ENCODE data around the gene CLDN6.
"Not testable (repeated sequence)": the region's sequence is repeated elsewhere in the genome, so short reads cannot be mapped to it uniquely, and the experiment has no call there.

CLDN6 gene, protein sequence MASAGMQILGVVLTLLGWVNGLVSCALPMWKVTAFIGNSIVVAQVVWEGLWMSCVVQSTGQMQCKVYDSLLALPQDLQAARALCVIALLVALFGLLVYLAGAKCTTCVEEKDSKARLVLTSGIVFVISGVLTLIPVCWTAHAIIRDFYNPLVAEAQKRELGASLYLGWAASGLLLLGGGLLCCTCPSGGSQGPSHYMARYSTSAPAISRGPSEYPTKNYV

DNA sequence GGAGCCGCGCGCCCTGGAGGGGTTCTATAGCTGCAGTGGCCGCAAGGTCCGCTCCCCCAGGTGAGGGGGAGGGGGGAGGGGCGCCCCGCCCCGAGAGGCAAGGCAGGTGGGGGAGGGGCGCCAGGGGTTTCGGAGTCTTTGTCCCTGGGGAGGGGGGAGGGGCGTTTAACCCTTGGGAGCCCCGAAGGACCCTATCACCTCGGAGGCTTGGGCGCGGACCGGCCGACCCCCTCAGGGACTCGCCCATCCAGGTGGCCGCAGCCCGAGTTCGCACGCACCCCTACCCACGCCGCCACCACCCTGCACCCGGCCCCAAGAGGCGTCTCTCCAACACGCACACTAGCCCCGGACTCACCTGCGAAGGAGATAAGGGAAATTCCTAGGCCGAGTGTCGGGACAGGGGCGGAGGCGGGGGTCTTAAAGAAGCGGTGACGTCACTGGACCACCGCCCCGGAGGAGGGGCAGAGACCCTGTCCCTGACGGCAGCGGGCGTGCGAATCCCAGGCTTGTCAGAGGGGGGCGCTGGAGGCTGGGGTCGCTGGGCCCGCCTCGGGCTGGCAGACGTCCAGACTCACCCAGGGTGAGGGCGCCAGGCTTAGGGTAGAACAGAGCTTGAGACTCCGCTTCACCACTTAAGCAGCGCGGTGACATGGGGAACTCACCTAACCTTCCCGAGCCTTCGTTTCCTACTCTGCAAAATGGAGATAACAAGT is at the start of gene CLDN6:
CLDN6 (minus strand) TSS at position 390 of the 713 bp plus-strand sequence. CDS start 2,162 bp downstream, outside the sequence.
- no peak for DNase-seq

GRCh38 chr16:3066440-3066748 is 48.4 kb upstream of the CLDN6 start:
- no peak for DNase-seq

DNA sequence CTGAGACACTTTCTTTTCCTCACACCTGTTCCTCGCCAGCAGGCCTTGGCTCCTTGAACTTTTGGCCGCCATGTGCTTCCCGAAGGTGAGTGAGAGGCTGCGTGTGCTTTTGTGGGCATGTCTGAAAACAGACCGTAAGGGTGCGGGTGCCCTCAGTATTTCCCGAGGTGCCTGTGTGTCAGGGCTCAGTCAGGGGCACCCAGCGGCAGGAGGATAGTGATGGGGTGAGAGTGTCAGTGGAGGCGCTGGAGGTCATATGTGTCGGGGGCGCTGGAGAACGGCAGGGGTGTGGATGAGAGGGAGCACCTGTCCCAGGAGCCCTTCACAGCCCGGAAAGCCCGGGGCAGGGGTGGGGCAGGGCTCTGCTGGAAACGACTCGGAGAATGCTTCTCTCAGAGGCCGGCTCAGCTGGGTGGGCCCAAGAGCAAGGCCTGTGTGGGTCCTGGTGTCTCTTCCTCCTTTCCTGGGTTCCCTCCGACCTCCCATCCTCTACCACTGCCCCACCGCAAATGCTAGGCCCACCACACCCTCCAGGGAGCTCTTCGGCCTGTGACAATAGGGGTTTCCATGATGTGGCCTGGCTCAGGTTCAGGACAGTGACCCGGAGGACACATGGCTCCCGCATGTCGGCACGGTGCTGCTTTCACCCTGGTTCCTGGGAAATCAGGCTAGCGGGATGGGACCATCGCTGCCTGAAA is 47.9 kb upstream of the CLDN6 start:
- no peak for DNase-seq

DNA sequence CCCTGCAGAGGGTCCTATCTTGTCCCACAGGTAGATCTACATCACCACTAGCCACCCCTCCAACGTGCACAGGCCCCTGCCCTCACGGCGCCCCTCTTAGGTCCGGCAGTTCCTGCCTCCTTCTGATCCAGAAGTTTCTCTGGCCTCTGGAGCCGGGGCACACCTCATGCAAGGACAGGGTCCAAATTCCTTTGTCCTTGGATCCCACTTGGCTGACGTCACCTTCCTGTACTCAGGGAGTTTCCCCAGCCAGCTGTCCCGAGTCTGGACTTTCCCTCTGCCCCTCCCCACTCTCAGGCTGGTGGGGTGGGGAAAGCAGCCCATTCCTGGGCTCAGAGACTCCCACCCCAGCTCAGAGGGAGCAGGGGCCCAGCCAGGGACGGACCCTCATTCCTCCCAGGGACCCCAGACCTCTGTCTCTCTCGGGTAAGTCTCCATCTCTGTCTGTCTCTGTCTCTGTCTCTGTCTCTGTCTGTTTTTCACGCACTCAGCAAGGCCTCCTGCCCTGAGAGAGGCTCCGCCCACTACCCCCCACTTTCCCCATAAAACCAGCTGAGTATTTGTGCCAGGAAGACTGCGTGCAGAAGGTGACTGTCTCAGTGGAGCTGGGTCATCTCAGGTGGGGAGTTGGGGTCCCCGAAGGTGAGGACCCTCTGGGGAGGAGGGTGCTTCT is 47.2 kb upstream of the CLDN6 start, which contains the start of gene IL32:
IL32 (plus strand) TSS at position 572 of the 673 bp plus-strand sequence. CDS start 172 bp downstream, outside the sequence.
- DNase-seq: no peak

GRCh38 chr16:3063625-3064386 is 45.8 kb upstream of the CLDN6 start:
- no peak for DNase-seq

DNA sequence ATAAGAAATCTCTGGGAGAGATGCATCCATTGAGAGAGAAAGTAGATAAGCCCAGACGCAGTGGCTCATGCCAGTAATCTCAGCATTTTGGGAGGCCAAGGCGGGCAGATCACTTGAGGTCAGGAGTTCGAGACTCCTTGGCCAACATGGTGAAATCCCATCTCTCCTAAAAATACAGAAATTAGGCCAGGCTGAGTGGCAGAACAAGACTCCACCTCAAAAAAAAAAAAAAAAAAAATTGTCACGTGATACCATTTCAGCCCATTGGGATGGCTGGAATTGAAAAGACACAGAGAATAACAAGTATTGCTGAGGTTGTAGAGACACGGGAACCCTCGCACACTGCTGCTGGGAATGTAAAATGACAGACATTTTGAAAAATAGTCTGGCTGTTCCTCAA is 44.6 kb upstream of the CLDN6 start:
- DNase-seq: no peak

DNA sequence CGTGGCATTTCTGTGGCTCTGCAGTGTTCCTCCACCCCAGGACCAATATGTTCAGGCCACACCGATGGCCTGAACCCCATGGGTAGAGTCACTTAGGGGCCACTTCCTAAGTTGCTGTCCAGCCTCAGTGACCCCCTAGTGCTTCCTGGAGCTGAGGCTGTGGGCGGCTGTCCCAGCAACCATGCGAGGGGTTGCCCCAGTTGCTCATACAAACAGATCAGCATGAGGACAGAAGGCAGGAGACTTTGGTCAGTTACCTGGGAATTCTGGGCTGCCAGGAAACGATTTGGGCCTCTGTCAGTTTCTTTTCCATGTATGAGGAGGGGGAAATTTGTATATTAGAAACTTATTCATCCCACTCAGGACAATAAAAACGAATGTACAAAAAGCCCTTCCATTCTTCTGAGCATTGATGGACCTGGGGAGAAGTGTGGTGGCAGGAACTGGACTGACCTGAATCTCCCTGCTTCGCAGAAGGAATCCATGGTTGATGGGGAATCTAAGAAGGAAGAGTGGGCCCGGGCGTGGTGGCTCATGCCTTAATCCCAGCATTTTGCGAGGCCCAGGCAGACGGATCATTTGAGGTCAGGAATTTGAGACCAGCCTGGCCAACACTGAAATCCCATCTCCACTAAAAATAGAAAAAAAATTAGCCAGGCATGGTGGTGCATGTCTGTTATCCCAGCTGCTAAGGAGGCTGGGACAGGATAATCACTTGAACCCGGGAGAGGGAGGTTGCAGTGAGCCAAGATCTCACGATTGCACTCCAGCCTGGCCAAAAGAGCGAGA is 42.5 kb upstream of the CLDN6 start:
- no peak for DNase-seq

GRCh38 chr16:3059723-3060242 is 41.8 kb upstream of the CLDN6 start:
- DNase-seq: no peak

- DNase-seq: peak; percentile 24
Measured at GRCh38 chr16:3059041-3059722, 41.2 kb upstream of the CLDN6 start.

- DNase-seq: no peak
Measured at GRCh38 chr16:3058139-3059030, 40.4 kb upstream of the CLDN6 start.

GRCh38 chr16:3057181-3058138 is 39.5 kb upstream of the CLDN6 start:
- no peak for DNase-seq

DNA sequence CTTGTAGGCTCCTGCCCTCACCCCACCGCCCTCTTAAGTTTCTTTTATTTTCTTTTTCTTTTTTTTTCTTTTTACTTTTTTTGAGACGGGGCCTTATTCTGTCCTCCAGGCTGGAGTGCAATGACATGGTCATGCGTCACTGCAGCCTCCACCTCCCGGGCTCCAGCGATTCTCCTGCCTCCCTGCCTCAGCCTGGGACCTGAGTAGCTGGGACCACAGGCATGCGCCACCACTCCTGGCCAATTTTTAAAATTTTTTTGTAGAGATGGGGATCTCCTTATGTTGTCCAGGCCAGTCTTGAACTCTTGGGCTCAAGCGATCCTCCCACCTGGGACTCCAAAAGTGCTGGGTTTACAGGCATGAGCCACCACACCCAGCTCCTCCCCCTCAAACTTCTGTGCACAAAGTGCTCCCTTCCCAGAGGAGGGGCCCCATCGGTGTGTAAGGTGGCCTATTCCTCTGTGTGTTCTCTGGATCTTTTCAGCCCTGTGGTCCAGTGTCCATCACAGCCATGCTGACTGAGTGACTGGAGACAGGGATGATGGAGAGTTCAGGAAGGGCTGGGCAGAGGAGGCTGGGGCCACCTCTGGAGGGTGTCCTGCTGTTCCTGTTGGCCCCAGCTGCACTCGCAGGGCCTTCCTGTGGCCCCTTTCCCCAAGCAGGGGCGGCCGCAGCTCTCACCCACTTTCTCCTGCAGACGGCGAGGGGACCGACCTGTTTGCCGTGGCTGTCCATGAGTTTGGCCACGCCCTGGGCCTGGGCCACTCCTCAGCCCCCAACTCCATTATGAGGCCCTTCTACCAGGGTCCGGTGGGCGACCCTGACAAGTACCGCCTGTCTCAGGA is 38.6 kb upstream of the CLDN6 start:
- no peak for DNase-seq

GRCh38 chr16:3055734-3056115 is 37.7 kb upstream of the CLDN6 start:
- not testable (repeated sequence) for DNase-seq

DNA sequence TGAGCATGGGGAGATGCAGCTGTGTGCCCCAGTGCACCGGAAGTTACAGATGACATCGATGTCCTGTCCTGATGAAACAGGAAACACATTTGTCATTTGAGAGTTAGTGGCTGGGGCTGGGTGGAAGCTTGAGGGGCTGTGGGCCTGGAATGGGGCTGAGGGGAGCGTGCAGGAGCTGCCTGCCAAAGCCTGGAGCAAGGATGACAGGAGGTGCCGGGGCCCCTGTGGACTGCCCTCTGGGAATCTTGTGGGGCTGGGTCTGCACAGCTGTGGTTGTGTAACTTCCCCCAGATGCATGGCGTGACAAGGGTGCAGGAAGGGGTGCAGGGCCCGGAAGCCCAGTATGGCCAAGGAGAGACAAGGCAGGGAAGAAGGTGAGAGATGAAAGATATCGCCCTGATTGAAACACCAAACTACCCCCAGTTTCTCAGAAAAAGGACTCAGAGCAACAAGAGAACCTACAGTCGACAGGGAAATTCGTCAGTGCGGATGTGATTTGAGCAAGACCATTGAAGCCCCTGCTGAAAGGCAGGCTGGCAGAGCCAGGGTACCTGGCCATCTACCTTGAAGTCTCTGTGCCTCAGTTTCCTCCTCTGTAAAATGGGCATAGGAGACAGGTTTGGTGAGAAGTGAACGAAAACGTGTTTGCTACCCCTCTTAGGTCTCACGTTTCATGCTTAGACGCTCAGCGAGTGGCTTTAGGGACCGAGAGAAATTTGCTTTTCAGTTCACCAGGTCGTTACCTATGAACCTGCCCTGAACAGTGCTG is 37.2 kb upstream of the CLDN6 start:
- DNase-seq: no peak

GRCh38 chr16:3053330-3053710 is 35.3 kb upstream of the CLDN6 start:
- DNase-seq: not testable (repeated sequence)

GRCh38 chr16:3052571-3053329 is 34.8 kb upstream of the CLDN6 start:
- not testable (repeated sequence) for DNase-seq
